PFSK-1 (cell line): ENCODE measurements around the gene WDR37.

Experiments used
- FOXP2 ChIP-seq: optimal IDR thresholded peaks from 2 replicates; pipeline ENCODE3; 2011; ENCODE audit warnings: borderline replicate concordance, control low read depth, inconsistent platforms; ENCODE audit not compliant: insufficient read depth; ENCODE audit errors: extremely low read length, extremely low read depth
- POLR2AphosphoS5 ChIP-seq: IDR thresholded peaks from 2 replicates; pipeline ENCODE4 v1.6.1; 2012; ENCODE audit warnings: low read depth, mild to moderate bottlenecking, control low read depth, low read length, moderate library complexity
- SIN3A ChIP-seq: IDR thresholded peaks from 2 replicates; pipeline ENCODE4 v1.6.1; 2012; ENCODE audit warnings: mild to moderate bottlenecking, low read length, moderate library complexity, borderline replicate concordance; ENCODE audit not compliant: insufficient read depth
- TAF1 ChIP-seq: IDR thresholded peaks from 2 replicates; pipeline ENCODE4 v1.6.1; 2012; ENCODE audit warnings: low read length, control low read depth, borderline replicate concordance; ENCODE audit not compliant: insufficient read depth
- TF ChIP-seq, protein P1 (sequence below), 2 experiments: IDR thresholded peaks; 2 replicates each; pipeline versions ENCODE4 v1.6.1 to v1.8.0; 2011 to 2012; ENCODE audit warnings: low read depth in 2 of 2, low read length in 2 of 2, control low read depth in 1 of 2, inconsistent platforms in 1 of 2, mild to moderate bottlenecking in 1 of 2, moderate library complexity in 1 of 2; ENCODE audit not compliant: insufficient read depth in 1 of 2

Gene WDR37

DNA sequence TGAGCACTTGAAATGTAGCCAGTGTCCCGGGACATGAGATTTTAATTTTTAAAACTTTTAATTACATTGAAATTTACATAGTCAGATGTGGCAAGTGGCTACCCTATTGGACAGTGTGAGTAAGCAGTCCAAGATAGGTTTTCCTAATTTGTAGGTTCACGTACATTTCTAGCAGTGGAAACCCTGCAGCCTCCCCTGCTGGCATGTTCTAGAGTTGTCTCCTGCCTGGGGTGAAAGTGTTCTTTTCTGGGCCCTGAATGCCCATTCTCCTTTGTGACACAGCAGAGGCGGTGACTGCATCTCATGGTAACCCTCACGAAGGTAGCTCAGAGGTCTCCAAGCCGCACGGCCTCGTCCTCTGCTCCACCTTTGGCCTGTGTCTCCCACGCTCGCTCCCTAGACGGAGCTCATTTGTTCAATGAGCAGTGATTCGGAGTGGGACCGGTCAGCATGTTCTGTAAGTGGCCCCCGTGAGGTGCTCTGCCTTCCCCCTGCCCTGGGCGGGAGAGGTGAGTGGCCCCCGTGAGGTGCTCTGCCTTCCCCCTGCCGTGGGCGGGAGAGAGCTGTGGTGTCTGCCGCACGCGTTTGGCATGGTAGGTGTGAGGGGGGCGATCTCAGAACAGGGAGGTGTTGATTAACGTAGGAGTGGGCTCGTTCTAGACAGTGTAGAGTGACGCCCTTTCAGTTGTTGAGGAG, 18.0 kb downstream of the WDR37 start:
- TF ChIP-seq FOXP2 (no peak), POLR2AphosphoS5 (no peak), SIN3A (no peak)

DNA sequence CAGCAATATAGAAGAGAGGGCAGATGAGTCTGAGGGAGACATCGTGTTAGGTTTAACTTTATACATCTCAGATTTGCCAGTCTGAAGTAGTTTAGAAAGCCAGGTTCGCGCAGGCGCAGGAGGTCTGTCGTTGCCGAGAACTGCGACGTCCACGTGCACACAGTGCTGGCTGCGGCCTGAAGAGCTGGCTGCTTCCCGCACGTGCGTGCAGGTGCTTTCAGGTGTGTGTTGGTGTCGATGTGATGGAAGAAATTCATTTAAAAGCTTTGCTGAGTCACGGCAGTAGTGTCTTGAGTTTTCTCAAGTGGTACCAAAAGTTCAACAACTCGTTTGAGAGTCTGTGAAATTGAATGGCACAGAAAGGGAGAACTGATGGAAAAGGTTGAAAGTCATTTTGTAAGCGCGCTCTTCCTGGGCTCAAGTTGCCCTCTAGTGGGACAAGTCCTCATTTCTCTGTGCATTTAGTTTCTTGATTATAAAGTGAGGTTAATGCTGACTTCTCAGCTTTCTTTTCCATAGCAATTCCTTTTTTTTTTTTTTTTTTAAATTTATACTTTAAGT, 18.6 kb downstream of the WDR37 start:
- TF ChIP-seq TAF1, result no peak
- TF ChIP-seq, protein P1, sequence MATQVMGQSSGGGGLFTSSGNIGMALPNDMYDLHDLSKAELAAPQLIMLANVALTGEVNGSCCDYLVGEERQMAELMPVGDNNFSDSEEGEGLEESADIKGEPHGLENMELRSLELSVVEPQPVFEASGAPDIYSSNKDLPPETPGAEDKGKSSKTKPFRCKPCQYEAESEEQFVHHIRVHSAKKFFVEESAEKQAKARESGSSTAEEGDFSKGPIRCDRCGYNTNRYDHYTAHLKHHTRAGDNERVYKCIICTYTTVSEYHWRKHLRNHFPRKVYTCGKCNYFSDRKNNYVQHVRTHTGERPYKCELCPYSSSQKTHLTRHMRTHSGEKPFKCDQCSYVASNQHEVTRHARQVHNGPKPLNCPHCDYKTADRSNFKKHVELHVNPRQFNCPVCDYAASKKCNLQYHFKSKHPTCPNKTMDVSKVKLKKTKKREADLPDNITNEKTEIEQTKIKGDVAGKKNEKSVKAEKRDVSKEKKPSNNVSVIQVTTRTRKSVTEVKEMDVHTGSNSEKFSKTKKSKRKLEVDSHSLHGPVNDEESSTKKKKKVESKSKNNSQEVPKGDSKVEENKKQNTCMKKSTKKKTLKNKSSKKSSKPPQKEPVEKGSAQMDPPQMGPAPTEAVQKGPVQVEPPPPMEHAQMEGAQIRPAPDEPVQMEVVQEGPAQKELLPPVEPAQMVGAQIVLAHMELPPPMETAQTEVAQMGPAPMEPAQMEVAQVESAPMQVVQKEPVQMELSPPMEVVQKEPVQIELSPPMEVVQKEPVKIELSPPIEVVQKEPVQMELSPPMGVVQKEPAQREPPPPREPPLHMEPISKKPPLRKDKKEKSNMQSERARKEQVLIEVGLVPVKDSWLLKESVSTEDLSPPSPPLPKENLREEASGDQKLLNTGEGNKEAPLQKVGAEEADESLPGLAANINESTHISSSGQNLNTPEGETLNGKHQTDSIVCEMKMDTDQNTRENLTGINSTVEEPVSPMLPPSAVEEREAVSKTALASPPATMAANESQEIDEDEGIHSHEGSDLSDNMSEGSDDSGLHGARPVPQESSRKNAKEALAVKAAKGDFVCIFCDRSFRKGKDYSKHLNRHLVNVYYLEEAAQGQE (IDR thresholded peaks at IDR 0.05; ENCODE audit: insufficient read depth in 1 of 2, low read depth in 2 of 2, low read length in 2 of 2), result no peak
- no peak for TF ChIP-seq SIN3A
- no peak for TF ChIP-seq FOXP2
- no peak for TF ChIP-seq POLR2AphosphoS5

DNA sequence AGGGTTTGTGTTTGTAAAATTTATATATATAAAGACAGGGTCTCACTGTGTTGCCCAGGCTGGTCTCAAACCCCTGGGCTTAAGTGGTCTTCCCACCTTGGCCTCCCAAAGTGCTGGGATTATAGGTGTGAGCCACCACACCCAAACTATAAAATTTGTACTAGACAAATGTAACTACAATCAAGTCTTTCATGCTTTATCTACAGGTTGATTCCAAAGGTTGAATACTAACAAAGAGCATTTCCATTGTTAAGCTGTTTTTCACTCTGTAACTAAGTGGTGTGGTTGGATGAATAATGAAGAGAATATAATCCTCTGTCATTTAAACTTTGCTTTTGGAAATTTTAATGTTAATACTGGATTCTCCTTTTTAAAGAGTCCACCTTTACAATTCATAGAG, 22.5 kb downstream of the WDR37 start:
- TF ChIP-seq SIN3A, result no peak
- no peak for TF ChIP-seq FOXP2
- TF ChIP-seq, protein P1 (IDR thresholded peaks at IDR 0.05; ENCODE audit: insufficient read depth in 1 of 2, low read depth in 2 of 2, low read length in 2 of 2), result no peak
- TF ChIP-seq POLR2AphosphoS5, result no peak
- TF ChIP-seq TAF1, result no peak

DNA sequence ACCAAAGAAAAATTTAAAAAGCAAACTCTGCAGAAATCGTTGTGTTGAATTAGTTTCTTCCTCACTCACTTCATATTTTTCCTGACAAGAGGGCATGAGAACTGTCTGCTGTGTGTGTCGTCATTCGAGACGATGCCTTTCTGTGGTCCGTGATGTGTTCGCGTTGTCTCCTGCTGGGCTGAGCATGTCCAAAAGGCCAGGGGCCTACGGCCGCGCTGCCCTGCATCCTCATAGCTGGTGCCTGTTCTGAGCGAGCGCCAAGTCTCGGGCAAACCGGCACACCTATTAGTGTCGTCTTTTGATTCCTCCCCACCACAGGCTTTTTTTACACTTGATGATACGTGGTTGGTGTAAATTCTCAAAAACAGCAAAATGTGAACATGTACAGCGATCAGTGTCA, 27.4 kb downstream of the WDR37 start:
- TF ChIP-seq TAF1, result no peak
- no peak for TF ChIP-seq FOXP2
- TF ChIP-seq SIN3A, result no peak
- TF ChIP-seq POLR2AphosphoS5, result no peak
- TF ChIP-seq, protein P1 (IDR thresholded peaks at IDR 0.05; ENCODE audit: insufficient read depth in 1 of 2, low read depth in 2 of 2, low read length in 2 of 2), result no peak

DNA sequence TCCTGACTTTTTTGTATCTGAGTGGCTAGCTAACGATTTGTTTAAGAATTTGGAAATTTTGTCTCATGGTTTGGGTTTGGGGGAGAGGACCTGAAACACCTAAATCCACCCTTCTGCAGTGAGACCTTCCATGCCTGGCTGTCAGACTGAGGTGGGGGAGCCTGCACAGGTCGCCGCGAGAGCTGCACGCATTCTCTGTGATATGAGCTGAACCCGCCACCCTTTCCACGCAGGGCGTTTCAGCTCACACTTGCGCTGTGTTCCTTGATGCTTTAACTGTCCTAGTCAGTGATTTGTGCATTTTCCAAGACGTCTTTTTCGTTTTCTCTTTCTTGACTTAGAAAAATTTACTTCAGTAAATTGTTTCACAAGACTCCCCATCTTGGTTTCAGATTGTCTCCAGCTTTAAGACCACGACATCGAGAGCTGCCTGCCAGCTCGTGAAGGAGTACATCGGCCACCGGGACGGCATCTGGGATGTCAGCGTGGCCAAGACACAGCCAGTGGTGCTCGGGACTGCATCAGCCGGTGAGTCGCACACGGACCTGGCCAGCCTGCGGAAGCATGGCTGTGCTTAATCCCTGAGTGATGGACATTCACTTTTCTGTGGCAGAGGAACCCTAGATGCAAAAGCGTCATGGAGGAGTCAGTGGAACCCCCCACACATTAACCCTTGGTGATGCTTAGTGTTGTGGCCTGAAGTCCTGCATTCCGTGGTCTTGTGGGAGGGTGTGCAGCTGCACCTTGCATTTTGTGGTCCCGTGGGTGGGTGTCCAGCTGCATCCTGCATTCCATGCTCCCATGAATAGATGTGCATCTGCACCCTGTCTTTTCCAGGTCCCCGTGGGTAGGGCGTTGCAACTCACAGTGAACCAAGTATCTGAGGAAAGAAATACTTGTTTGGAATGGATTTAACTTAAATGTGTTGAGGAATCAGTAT, 28.1 kb downstream of the WDR37 start:
- TF ChIP-seq TAF1 (no peak), FOXP2 (no peak), SIN3A (no peak), POLR2AphosphoS5 (no peak)
- TF ChIP-seq, protein P1 (IDR thresholded peaks at IDR 0.05; ENCODE audit: insufficient read depth in 1 of 2, low read depth in 2 of 2, low read length in 2 of 2), result no peak
